ENCODE data around the gene KRTAP5-7.
"Not testable (repeated sequence)": the region's sequence is repeated elsewhere in the genome, so short reads cannot be mapped to it uniquely, and the experiment has no call there.

The KRTAP5-7 gene, protein sequence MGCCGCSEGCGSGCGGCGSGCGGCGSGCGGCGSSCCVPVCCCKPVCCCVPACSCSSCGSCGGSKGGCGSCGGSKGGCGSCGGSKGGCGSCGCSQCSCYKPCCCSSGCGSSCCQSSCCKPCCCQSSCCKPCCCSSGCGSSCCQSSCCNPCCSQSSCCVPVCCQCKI

DNA sequence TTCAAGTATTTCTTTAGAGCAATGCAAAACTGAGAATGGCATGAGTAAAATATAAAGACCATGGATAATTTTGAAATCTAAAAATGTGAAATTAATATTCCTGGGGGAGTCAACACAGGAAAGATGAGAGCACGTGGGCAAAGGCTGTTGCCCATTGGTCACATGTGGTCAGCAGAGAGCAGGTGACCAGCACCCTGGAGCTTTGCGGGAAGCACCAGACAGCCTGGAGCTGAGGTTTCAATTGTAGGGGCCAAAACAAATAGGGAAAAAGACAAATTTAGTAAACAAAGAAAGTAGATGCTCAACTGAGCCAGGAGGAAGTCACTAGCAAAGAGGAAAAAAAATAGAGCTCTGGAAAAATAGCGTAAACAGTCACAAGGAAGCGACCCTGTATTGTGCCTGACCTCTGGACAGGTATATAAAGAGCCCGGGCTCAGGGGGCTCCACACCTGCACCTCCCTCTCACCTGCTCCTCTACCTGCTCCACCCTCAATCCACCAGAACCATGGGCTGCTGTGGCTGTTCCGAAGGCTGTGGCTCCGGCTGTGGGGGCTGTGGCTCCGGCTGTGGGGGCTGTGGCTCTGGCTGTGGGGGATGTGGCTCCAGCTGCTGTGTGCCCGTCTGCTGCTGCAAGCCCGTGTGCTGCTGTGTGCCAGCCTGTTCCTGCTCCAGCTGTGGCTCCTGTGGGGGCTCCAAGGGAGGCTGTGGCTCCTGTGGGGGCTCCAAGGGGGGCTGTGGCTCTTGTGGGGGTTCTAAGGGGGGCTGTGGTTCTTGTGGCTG lies at the start of gene KRTAP5-7:
TSS of gene KRTAP5-7 (plus strand) at position 472 of the 780 bp plus-strand sequence. CDS start at position 506, 34 bp downstream.
- in situ Hi-C loops (cut with HindIII; ENCODE audit: low pct_unique_long_range_greater_than_20kb, low sequenced_read_pairs), result not testable (repeated sequence)
- peak in 1 of 2 experiments; percentile 39 for DNase-seq (ENCODE audit: low read depth in 1 of 2, low spot score in 1 of 2)

DNA sequence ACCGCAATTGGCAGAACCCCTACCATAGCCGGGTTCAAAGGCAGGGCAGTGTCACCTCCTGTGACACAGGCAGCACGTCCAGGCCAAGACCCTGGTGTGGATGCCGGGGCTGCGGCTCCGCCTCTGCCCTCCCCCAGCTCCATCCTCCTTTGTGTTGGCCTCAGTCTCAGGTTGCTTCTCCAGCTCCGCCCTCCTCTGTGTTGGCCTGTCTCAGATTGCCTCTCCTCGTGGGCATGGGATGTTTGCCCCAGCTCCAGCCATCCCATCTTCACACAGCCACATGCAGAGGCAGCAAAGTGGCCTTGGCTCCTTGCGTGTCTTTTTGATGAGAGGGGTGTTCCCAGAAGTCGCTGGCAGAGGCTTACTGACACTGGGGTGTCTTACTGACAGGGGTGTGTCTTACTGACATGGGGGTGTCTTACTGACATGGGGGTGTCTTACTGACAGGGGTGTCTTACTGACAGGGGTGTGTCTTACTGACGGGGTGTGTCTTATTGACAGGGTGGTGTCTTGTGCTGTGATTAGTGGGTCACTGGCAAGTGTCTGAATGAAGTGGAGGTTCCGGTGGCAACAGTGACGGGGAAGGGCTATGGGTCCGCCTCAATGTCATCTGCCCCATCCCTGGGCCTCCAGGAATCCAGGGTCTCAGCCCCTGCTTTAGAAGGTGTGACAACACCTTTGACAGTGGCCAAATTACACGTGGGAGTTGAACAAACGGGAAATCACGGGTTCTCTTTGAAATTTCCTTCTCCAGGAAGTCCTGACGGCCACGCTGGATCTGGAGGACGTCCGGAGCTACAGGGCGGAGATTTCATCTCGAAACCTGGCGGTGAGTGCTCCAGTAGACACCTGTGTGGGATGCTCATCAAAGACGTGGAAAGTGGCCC lies 49.2 kb upstream of the KRTAP5-7 start:
- DNase-seq (ENCODE audit: low read depth in 1 of 2, low spot score in 1 of 2), result peak in 1 of 2 experiments; percentile 43
- in situ Hi-C loops (cut with HindIII; ENCODE audit: low pct_unique_long_range_greater_than_20kb, low sequenced_read_pairs), result no loop called here
- TF ChIP-seq JUND (IDR thresholded peaks at IDR 0.05; ENCODE audit: low read depth), result no peak

DNA sequence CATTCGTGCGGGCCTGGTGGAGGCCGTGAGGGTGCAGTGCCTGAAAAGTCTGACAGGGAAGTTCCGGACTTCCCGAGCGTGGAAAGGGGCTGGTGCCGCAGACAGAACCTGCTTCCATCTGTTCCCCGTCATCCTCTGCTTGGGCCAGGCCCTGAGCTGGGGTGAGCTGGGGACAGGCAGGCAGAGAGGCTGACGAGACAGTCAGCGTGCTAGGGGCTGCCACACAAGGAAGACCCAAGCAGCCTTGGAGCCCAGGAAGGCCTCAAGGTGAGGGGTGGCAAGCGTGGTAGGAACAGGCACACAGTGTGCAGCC lies 48.6 kb upstream of the KRTAP5-7 start:
- no peak for DNase-seq (ENCODE audit: low read depth in 1 of 2, low spot score in 1 of 2)
- in situ Hi-C loops (cut with HindIII; ENCODE audit: low pct_unique_long_range_greater_than_20kb, low sequenced_read_pairs), result no loop called here
- TF ChIP-seq JUND (IDR thresholded peaks at IDR 0.05; ENCODE audit: low read depth), result no peak

DNA sequence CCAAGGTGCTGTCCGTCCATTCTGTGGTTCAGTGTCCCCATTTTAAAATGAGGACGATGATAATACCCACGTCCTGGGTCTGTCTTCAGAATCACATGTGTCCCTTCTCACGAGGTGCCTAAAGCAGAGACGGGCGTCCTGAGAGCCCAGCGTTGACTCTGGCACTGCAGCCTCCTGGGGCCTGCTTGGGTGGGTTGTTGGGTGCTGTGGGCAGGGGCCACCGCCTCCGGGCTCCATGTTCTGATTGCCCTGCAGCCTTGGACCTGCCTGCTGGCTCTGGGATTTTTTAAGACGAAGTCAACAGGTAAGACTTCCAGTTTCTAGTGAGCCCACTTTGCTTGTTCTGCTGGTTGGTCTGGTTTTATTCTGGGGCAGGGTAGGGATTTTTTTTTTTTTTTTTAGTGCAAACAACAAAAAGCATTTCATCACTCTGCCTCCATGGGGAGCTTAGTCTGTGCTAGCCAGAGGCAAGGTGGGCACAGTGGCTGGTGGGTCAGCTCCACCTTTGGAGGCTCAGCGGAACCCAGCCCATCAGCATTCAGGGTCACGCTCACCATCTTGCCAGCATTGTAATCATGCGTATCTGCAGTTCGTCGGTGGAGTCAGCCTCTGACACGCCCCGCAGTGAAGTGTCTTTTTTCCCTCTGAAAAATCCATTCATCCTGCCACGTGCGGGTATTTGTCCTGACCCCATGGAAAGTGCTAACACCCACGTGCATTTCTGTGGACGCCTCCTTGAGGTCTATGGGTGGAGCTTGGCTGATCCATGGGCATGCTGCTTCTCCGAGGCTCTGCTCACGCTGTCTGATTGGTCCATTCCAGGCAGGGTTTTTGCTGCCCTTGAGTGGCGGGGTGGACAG lies 45.7 kb upstream of the KRTAP5-7 start:
- no peak for TF ChIP-seq JUND (IDR thresholded peaks at IDR 0.05; ENCODE audit: low read depth)
- in situ Hi-C loops (cut with HindIII; ENCODE audit: low pct_unique_long_range_greater_than_20kb, low sequenced_read_pairs), result no loop called here
- peak in 1 of 2 experiments; percentile 72 for DNase-seq (ENCODE audit: low read depth in 1 of 2, low spot score in 1 of 2)

- TF ChIP-seq JUND (IDR thresholded peaks at IDR 0.05; ENCODE audit: low read depth), result no peak
- no peak for DNase-seq (ENCODE audit: low read depth in 1 of 2, low spot score in 1 of 2)
- in situ Hi-C loops (cut with HindIII; ENCODE audit: low pct_unique_long_range_greater_than_20kb, low sequenced_read_pairs), result no loop called here
Measured at GRCh38 chr11:71482216-71482615, 44.9 kb upstream of the KRTAP5-7 start.

- in situ Hi-C loops (cut with HindIII; ENCODE audit: low pct_unique_long_range_greater_than_20kb, low sequenced_read_pairs), result no loop called here
- TF ChIP-seq JUND (IDR thresholded peaks at IDR 0.05; ENCODE audit: low read depth), result no peak
- no peak for DNase-seq (ENCODE audit: low read depth in 1 of 2, low spot score in 1 of 2)
Measured at GRCh38 chr11:71482746-71483364, 44.2 kb upstream of the KRTAP5-7 start.

DNA sequence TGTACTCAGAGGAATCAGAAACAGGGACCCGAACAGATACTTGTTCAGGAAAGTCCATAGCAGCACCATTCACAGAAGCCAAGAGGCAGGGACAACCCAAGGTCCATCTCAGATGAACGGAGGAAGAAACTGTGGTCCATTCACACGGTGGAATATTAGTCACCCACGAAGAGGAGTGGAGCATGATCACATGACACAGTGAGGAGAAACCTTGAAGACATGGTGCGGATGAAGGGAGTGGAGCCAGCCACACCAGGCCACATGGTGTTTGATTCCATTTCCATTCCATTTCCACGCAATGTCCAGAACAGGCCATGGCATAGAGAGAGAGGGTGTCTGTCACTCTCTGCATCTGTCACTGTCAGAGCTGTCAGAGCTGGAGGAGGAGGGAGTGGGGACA lies 43.4 kb upstream of the KRTAP5-7 start:
- in situ Hi-C loops (cut with HindIII; ENCODE audit: low pct_unique_long_range_greater_than_20kb, low sequenced_read_pairs), result no loop called here
- no peak for TF ChIP-seq JUND (IDR thresholded peaks at IDR 0.05; ENCODE audit: low read depth)
- DNase-seq (ENCODE audit: low read depth in 1 of 2, low spot score in 1 of 2), result no peak

DNA sequence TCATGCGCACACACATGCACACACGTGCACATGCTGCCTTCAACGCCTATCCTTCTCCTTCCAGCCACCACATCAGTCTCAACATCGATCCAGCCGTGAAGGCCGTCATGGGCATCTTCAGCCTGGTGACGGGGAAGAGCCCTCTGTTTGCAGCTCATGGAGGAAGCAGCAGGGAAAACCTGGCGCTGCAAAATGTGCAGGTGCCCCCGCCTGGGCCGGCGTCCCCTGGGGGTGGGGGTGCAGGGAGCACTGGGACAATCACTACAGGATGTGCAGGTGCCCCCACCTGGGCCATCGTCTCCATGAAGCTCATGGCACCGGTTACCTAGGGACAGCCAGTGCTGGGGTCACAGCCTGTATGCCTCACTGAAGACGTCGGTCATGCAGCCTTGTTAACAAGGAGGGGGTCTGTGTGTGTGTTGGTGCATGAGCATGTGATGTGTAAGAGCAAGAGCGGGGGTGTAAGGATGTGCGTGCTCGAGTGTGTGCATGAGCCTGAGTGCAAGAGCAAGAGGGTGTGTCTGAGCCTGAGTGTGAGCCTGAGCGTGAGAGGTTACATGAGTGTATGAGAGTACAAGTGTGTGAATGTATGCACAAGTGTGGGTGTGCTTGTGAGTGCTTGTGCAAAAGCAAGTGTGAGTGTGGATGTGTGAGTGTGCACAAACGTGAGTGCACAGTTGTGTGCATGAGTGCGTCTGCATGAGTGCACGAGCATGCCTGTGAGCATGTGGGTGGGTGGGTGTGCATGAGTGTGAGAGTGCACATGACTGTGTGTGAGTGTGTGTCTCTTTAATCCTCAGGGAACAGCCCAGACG lies 42.6 kb upstream of the KRTAP5-7 start:
- TF ChIP-seq JUND (IDR thresholded peaks at IDR 0.05; ENCODE audit: low read depth), result no peak
- DNase-seq (ENCODE audit: low read depth in 1 of 2, low spot score in 1 of 2), result no peak
- in situ Hi-C loops (cut with HindIII; ENCODE audit: low pct_unique_long_range_greater_than_20kb, low sequenced_read_pairs), result no loop called here

GRCh38 chr11:71485063-71485399 lies 42.0 kb upstream of the KRTAP5-7 start:
- in situ Hi-C loops (cut with HindIII; ENCODE audit: low pct_unique_long_range_greater_than_20kb, low sequenced_read_pairs), result no loop called here

DNA sequence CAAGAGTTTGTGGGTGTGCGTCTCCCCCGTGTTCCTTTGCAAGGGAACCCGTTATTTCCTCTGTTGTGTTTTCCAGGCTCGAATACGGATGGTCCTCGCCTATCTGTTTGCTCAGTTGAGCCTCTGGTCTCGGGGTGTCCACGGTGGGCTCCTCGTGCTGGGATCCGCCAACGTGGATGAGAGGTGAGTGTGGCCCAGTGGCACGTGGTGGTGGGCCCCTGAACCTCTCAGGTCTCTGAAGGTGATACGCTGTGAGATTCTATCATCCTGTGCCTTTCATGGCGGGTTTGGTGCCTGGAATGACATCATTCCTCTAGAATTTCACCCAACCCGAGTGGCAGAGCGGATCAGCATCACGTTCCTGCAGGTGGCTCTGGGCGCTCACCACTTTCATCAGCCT lies 41.6 kb upstream of the KRTAP5-7 start:
- in situ Hi-C loops (cut with HindIII; ENCODE audit: low pct_unique_long_range_greater_than_20kb, low sequenced_read_pairs), result no loop called here
- no peak for DNase-seq (ENCODE audit: low read depth in 1 of 2, low spot score in 1 of 2)
- TF ChIP-seq JUND (IDR thresholded peaks at IDR 0.05; ENCODE audit: low read depth), result no peak

More at GRCh38 chr11:71485063-71485399, 42.0 kb upstream of the KRTAP5-7 start:
- no peak for DNase-seq (ENCODE audit: low read depth in 1 of 2, low spot score in 1 of 2)
- TF ChIP-seq JUND (IDR thresholded peaks at IDR 0.05; ENCODE audit: low read depth), result no peak

GRCh38 chr11:71486320-71486719 lies 40.7 kb upstream of the KRTAP5-7 start:
- DNase-seq (ENCODE audit: low read depth in 1 of 2, low spot score in 1 of 2), result no peak
- in situ Hi-C loops (cut with HindIII; ENCODE audit: low pct_unique_long_range_greater_than_20kb, low sequenced_read_pairs), result no loop called here
- no peak for TF ChIP-seq JUND (IDR thresholded peaks at IDR 0.05; ENCODE audit: low read depth)

All from T47D (cell line).